PC-9 (cell line): Measurements from ENCODE around the gene SUN3.

Experiments used
- EZH2 ChIP-seq: fragments of 200-600 bp; sonication (generic); IDR thresholded peaks from 2 replicates; pipeline ENCODE4 v1.8.0; 2017; ENCODE audit warnings: antibody characterized with exemption, low read depth
- TF ChIP-seq, protein P1 (sequence below): fragments of 200-600 bp; sonication (generic); conservative IDR thresholded peaks from 2 replicates; pipeline ENCODE4 v1.6.1; 2017; ENCODE audit warnings: mixed run types, antibody characterized with exemption, mild to moderate bottlenecking, moderate library complexity

DNA sequence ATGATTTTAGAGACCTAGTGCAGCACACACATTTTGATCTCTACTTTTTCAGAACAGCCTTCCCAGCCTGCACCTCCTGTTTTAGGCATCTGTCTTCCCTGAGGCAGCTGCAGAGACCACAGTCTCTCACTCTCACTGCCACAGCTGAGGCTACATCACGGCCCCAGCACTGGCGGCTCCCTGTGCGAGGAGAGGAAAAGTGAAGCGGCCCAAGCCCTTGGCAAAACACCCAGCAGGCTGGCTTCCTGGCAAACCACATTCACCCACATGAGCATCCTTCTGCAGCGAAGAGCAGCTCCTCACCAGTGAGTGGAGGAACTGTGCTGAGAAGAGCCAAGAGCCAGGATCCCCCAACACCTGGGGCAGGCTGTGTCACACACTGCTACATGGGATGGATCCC, 63.5 kb downstream of the SUN3 start:
- TF ChIP-seq EZH2: no peak
- TF ChIP-seq, protein P1, sequence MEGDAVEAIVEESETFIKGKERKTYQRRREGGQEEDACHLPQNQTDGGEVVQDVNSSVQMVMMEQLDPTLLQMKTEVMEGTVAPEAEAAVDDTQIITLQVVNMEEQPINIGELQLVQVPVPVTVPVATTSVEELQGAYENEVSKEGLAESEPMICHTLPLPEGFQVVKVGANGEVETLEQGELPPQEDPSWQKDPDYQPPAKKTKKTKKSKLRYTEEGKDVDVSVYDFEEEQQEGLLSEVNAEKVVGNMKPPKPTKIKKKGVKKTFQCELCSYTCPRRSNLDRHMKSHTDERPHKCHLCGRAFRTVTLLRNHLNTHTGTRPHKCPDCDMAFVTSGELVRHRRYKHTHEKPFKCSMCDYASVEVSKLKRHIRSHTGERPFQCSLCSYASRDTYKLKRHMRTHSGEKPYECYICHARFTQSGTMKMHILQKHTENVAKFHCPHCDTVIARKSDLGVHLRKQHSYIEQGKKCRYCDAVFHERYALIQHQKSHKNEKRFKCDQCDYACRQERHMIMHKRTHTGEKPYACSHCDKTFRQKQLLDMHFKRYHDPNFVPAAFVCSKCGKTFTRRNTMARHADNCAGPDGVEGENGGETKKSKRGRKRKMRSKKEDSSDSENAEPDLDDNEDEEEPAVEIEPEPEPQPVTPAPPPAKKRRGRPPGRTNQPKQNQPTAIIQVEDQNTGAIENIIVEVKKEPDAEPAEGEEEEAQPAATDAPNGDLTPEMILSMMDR: no peak
